Uterus (tissue), 4 donors: ENCODE measurements around the gene GPX2. TPM values are rescaled to one million over a fixed set of nuclear protein-coding genes. Genes with fewer than 3 reads are reported as not detected.

Experiments
- DNase-seq, 2 donors: peaks; one replicate each; pipeline ENCODE4 v3.0.0-alpha.2; 2019 to 2020
- H3K27ac ChIP-seq, 2 donors: fragments of 200-600 bp; sonication (generic); 1 replicate in 1 of 2; 2 replicates in 1 of 2; pipeline ENCODE4 v1.5.1; 2016 to 2018
- H3K27me3 ChIP-seq, 2 donors: fragments of 200-600 bp; sonication (generic); one replicate each; pipeline ENCODE4 v1.5.1; 2018 to 2019; ENCODE audit warnings: control low read depth in 1 of 2
- H3K36me3 ChIP-seq, 2 donors: fragments of 200-600 bp; sonication (generic); one replicate each; pipeline ENCODE4 v1.5.1; 2019; ENCODE audit warnings: control low read depth in 1 of 2
- H3K4me1 ChIP-seq, 2 donors: fragments of 200-600 bp; sonication (generic); one replicate each; pipeline ENCODE4 v1.5.1; 2018 to 2019; ENCODE audit warnings: control low read depth in 1 of 2
- H3K4me3 ChIP-seq, 2 donors: fragments of 200-600 bp; sonication (generic); 1 replicate in 1 of 2; 2 replicates in 1 of 2; pipeline ENCODE4 v1.5.1; 2018 to 2019; ENCODE audit warnings: mild to moderate bottlenecking in 1 of 2
- H3K9me3 ChIP-seq, 2 donors: fragments of 200-600 bp; sonication (generic); one replicate each; pipeline ENCODE4 v1.5.1; 2019; ENCODE audit warnings: control low read depth in 1 of 2
- POLR2A ChIP-seq, 2 donors: fragments of 450-650 bp; IDR thresholded peaks; one replicate each; pipeline ENCODE4 v1.6.1; 2016; ENCODE audit warnings: antibody characterized with exemption in 2 of 2, mild to moderate bottlenecking in 1 of 2, moderate library complexity in 1 of 2
- intact Hi-C: fragments of 100-400 bp; cut with DNase I; formaldehyde crosslinking; loops from one replicate; pipeline ENCODE4 v1.15.1; 2023; ENCODE audit warnings: low total_unique reads
- total RNA-seq, 4 donors: library from RNA; depleted of rRNA in 3 of 4; stranded (reverse); fragments of >200 nt in 3 of 4; gene quantifications; one replicate each; pipeline versions ENCODE4 v1.1.0 to v1.2.4, GENCODE V29; 2014 to 2023
- TF ChIP-seq, protein P1 (sequence below), 4 experiments: fragments of 200-600 bp in 2 of 4; fragments of 450-650 bp in 2 of 4; sonication (generic) in 2 of 4; IDR thresholded peaks; one replicate each; pipeline ENCODE4 v1.5.1; 2016 to 2019; ENCODE audit warnings: antibody characterized with exemption in 4 of 4, mild to moderate bottlenecking in 2 of 4, moderate library complexity in 1 of 4
- donor health status: DM: yes; HTN: yes; CAD: no.

GPX2 gene
- total RNA-seq, 4 donors from 2014 or later = 0.29 TPM; not detected in 3

DNA sequence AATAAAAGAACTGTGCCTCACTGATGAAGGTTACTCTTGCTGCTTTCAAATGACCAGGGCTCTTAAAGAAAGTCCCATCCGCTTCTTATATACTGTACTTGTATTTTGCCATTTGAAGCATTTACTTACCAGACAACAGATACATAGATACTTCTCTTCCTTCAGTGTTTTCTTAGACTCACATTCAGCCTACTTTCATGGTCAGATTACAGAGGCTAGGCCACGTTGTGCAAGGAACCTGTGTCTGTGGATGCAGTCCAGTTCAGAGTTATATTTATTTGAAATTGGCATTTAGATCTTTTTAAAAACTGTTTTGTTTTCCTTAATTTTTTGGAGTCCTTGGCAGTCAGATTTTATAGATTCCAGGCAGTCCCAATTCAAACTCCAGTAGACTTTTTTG lies 22.1 kb downstream of the GPX2 start:
- TF ChIP-seq, protein P1, sequence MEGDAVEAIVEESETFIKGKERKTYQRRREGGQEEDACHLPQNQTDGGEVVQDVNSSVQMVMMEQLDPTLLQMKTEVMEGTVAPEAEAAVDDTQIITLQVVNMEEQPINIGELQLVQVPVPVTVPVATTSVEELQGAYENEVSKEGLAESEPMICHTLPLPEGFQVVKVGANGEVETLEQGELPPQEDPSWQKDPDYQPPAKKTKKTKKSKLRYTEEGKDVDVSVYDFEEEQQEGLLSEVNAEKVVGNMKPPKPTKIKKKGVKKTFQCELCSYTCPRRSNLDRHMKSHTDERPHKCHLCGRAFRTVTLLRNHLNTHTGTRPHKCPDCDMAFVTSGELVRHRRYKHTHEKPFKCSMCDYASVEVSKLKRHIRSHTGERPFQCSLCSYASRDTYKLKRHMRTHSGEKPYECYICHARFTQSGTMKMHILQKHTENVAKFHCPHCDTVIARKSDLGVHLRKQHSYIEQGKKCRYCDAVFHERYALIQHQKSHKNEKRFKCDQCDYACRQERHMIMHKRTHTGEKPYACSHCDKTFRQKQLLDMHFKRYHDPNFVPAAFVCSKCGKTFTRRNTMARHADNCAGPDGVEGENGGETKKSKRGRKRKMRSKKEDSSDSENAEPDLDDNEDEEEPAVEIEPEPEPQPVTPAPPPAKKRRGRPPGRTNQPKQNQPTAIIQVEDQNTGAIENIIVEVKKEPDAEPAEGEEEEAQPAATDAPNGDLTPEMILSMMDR (IDR thresholded peaks at IDR 0.05) = no peak
- no peak for TF ChIP-seq POLR2A (IDR thresholded peaks at IDR 0.05)
- H3K27ac ChIP-seq = no peak overlapping the region
- intact Hi-C loops = no loop called here
- no peaks in the 10 kb centered on the region for H3K9me3 ChIP-seq
- no peak overlapping the region for H3K4me3 ChIP-seq
- no peaks in the 10 kb centered on the region for H3K27me3 ChIP-seq
- no peaks in the 10 kb centered on the region for H3K4me1 ChIP-seq
- H3K36me3 ChIP-seq = no peaks in the 10 kb centered on the region
- no peak for DNase-seq

DNA sequence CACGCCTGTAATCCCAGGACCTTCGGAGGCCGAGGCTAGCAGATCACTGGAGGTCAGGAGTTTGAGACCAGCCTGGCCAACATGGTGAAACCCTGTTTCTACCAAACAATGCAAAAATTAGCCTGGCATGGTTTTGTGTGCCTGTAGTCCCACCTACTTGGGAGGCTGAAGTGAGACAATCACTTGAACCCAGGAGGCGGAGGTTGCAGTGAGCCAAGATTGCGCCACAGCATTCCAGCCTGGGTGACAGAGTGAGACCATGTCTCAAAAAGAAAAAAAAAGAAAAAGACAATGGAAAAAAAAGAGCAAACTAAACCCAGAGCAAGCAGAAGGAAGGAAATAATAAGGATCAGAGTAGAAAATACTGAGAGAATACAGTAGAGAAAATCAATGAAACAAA lies 22.9 kb downstream of the GPX2 start:
- Histone ChIP-seq H3K9me3 (no peaks in the 10 kb centered on the region), H3K27ac (no peak overlapping the region)

DNA sequence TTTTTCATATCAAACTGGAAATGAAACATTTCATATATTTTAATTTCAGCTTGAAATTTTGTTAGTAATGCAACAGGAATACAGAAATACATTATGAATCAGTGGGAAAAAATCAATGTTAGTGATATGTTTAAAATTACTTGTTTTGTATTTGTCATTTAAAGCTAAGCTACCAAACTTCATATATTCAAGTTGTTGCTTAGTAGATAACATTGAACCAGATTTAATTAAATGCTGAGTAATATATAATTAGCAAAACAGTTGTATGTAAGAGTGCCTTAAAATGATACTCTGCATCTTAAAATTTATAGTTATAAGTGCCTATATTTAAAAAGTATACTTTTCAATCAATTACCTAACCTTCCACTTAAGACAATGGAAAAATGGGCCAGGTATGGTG lies 23.3 kb downstream of the GPX2 start:
- no peaks in the 10 kb centered on the region for H3K4me1 ChIP-seq
- no peak overlapping the region for H3K4me3 ChIP-seq
- TF ChIP-seq, protein P1 (IDR thresholded peaks at IDR 0.05) = no peak
- TF ChIP-seq POLR2A (IDR thresholded peaks at IDR 0.05) = no peak
- DNase-seq = no peak
- no peaks in the 10 kb centered on the region for H3K9me3 ChIP-seq
- H3K27me3 ChIP-seq = no peaks in the 10 kb centered on the region
- no peak overlapping the region for H3K27ac ChIP-seq
- intact Hi-C loops = no loop called here
- no peaks in the 10 kb centered on the region for H3K36me3 ChIP-seq

More for the DNA sequence above, 22.9 kb downstream of the GPX2 start:
- no peak for DNase-seq
- intact Hi-C loops = no loop called here
- Histone ChIP-seq H3K27me3 (no peaks in the 10 kb centered on the region), H3K36me3 (no peaks in the 10 kb centered on the region), H3K4me3 (no peak overlapping the region), H3K4me1 (no peaks in the 10 kb centered on the region)
- TF ChIP-seq, protein P1 (IDR thresholded peaks at IDR 0.05) = no peak
- TF ChIP-seq POLR2A (IDR thresholded peaks at IDR 0.05) = no peak

DNA sequence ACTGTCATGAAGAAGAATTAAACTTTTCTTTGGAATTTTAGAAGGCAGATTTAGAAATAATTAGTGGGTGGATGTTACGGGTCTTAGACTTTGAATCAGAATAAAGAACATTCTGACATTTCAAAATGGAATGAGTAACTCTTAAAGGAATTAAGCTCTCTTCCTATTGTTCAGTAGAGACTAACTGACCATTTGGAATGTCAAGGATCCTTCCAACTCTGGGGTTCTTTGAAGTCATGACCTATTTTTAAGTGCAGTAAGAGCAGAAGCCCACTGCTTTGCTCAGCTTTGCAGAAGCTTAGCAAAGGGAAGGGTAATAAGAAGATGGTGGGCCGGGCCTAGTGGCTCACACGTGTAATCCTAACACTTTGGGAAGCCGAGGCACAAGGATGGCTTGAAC lies 24.3 kb downstream of the GPX2 start:
- intact Hi-C loops = no loop called here
- Histone ChIP-seq H3K36me3 (no peaks in the 10 kb centered on the region), H3K4me1 (no peaks in the 10 kb centered on the region), H3K27me3 (no peaks in the 10 kb centered on the region), H3K27ac (no peak overlapping the region), H3K4me3 (no peak overlapping the region), H3K9me3 (no peaks in the 10 kb centered on the region)
- TF ChIP-seq, protein P1 (IDR thresholded peaks at IDR 0.05) = no peak
- no peak for TF ChIP-seq POLR2A (IDR thresholded peaks at IDR 0.05)
- DNase-seq = no peak

DNA sequence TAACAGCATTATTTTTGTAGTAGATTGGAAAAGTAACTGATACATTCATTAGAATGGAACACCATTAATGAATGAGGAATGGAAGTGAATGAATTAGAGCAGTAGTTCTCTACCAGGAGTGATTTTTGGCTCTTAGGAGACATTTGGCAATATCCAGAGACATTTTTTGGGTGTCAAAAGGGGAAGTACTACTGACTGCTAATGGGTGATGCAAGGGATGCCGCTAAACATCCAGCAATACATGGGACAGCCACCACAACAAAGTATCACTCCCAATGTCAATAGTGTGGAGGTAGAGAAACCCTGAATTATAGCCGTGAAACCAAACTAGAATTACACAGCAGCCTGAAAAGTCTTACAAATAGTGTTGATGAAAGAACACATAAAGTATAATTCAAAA lies 26.7 kb downstream of the GPX2 start:
- Histone ChIP-seq H3K36me3 (no peaks in the 10 kb centered on the region), H3K27me3 (no peaks in the 10 kb centered on the region), H3K9me3 (no peaks in the 10 kb centered on the region), H3K4me1 (no peaks in the 10 kb centered on the region), H3K4me3 (no peak overlapping the region), H3K27ac (no peak overlapping the region)
- intact Hi-C loops = no loop called here
- DNase-seq = no peak
- no peak for TF ChIP-seq POLR2A (IDR thresholded peaks at IDR 0.05)
- TF ChIP-seq, protein P1 (IDR thresholded peaks at IDR 0.05) = no peak
